ENCODE data around the gene DLGAP4. TPM values are rescaled to one million over a fixed set of nuclear protein-coding genes. Genes with fewer than 3 reads are reported as not detected.

DLGAP4 gene, protein sequence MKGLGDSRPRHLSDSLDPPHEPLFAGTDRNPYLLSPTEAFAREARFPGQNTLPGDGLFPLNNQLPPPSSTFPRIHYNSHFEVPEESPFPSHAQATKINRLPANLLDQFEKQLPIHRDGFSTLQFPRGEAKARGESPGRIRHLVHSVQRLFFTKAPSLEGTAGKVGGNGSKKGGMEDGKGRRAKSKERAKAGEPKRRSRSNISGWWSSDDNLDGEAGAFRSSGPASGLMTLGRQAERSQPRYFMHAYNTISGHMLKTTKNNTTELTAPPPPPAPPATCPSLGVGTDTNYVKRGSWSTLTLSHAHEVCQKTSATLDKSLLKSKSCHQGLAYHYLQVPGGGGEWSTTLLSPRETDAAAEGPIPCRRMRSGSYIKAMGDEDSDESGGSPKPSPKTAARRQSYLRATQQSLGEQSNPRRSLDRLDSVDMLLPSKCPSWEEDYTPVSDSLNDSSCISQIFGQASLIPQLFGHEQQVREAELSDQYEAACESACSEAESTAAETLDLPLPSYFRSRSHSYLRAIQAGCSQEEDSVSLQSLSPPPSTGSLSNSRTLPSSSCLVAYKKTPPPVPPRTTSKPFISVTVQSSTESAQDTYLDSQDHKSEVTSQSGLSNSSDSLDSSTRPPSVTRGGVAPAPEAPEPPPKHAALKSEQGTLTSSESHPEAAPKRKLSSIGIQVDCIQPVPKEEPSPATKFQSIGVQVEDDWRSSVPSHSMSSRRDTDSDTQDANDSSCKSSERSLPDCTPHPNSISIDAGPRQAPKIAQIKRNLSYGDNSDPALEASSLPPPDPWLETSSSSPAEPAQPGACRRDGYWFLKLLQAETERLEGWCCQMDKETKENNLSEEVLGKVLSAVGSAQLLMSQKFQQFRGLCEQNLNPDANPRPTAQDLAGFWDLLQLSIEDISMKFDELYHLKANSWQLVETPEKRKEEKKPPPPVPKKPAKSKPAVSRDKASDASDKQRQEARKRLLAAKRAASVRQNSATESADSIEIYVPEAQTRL
- 5.8 and 22.0 TPM in 2 replicates for total RNA-seq

GRCh38 chr20:36305602-36306551, at the start of gene DLGAP4:
TSS of gene DLGAP4 (plus strand) at chr20:36306339. CDS start at chr20:36431718, 125,379 bp downstream.

DNA sequence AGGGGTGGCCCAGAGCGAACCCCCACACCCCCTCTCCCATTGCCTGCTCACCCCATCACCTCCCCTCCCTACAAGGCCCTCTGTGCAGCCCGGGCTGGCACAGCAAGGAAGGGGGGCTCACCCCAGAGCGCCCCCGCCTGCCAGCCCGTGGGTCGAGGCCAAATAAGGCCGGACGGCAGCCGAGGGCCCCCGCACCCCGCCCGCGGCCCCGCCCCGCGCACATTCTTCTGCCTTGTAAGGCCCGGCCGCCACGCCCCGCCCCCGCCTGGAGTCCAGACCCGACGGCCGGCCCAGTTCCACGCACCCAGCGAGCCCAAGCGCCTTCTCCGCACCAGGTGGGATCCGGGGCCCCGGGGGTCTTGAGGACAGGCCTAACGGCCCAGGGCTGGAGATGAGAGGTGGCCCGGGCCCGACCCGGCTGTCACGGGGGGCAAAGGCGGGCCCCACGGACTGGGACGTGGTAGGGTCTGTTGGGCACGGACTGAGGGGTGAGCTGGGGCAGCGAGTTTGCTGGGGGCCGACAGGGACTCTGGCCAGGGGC, 235.2 kb downstream of the DLGAP4 start, which contains the start of gene MYL9:
MYL9 (plus strand) TSS at position 293 of the 541 bp plus-strand sequence. CDS start 3,366 bp downstream, outside the sequence.

DNA sequence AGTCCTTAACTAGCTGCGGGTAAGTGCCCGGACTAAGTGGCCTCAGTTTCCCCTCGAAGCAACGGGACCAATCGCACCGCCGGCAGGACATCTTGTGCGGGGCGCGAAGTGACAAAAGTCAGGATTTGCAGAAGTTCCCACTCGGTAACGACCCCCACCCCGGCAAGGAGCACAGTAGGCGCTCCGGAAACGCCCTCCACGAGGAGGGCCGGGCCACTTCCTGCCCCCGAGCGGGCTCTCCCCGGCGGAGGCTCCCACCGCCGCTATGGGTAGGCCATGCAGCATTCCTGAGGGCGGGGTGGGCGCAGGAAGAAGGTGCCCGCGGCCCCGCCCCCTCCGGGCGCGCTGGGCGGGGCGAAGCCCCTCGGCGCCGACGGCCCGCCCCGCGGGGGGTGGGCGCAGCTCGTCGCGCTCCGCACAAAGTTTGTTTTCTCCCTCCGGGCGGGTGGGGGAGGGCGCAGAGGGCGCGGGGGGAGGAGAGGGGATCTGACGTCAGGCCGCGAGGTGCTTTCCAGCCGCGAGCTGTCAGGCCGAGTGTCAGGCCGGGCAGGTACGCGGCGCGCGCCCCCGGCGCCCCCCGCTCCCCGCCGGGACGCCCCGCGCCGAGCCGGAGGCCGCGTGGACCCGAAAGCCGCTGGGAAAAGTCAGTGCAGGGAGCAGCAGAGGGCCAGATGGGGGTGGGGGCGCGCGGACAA, 267.1 kb downstream of the DLGAP4 start, which contains the start of gene TGIF2:
TGIF2 (plus strand) TSS at position 495 of the 695 bp plus-strand sequence. CDS start 5,178 bp downstream, outside the sequence.

Other genes with a start within 250 kb of the DLGAP4 start
- gene EPB41L1, start 151.6 kb upstream of the DLGAP4 start, total RNA-seq, result 3.7 and 19.9 TPM in 2 replicates
- gene AAR2, start 69.9 kb upstream of the DLGAP4 start, total RNA-seq, result 17.8 and 25.7 TPM in 2 replicates
- 3.2 and 4.3 TPM in 2 replicates for gene MYL9, start 235.2 kb downstream of the DLGAP4 start, total RNA-seq